HL-60/S4 treated with retinoic acid at 250 ng/mL for 4 days and 3 days (cell line): Measurements from ENCODE around the gene UBE2G1.

Experiments used
- in situ Hi-C: fragments of 300-500 bp; cut with MboI; formaldehyde crosslinking; loops from 2 replicates; pipeline ENCODE4 v1.7.0; 2022; ENCODE audit warnings: low sequenced_read_pairs

UBE2G1 gene

GRCh38 chr17:4309897-4310296, 56.6 kb downstream of the UBE2G1 start:
- in situ Hi-C loops, result no loop called here

GRCh38 chr17:4307179-4307930, 59.1 kb downstream of the UBE2G1 start:
- in situ Hi-C loops, result no loop called here

- in situ Hi-C loops, result no loop called here
Measured at GRCh38 chr17:4305224-4305623, 61.3 kb downstream of the UBE2G1 start.

- in situ Hi-C loops, result no loop called here
Measured at GRCh38 chr17:4304417-4305027, 62.0 kb downstream of the UBE2G1 start.

DNA sequence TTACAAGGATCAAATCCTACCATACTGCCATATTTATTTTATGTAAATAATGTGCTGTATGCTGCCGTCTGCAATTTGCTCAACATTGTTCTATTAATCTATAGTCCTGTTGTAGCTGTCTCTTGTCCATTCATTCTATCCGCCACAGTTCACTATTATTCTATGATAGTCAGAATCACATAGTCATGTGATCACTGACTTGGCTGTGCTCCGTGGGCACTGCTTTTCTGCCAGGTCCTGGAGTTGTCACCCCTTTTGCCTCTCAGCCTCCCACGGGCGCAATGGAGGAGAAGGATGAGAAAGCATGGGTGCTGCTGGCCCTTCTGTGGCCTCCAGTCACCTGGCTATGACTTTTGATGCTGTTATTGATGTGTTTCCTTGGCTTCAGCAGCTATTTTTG, 65.4 kb downstream of the UBE2G1 start:
- in situ Hi-C loops, result no loop called here

DNA sequence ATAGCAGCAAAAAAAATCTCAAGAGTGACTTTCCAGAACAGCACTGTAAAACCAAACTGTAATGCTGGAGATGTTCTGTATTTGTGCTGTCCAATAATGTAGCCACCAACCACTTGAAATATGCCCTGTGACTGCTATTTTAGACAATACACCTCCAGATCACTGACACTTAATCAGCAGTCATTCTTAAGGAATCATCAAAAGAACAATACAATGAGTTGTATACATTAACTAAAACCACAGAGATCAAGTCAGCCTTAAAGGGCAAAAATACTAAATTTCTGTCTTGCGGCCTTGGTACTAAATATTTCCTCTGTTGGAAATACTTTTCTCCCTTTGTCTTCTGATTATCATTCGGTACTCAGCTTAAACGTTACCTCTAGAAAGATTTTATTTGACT, 69.1 kb downstream of the UBE2G1 start:
- in situ Hi-C loops, result no loop called here

DNA sequence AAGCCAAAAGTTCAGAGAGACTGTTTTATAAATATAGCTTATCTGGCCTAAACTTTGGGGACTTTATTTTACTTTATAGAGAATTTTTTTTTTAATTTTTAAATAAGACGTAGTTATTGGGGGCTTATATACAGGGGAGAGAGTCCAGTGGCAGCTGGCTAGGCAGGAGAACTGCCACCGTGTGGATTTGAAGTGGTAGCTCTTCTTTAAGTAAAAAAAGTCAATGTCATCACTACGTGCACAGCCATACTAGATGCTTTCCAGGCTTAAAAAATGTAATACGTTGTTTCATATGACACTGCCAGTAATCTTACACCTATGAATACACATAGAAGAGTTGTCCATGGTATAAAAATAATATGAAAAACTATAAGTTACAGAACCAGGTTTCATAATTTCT, 70.8 kb downstream of the UBE2G1 start:
- in situ Hi-C loops, result no loop called here

GRCh38 chr17:4293572-4293971, 72.9 kb downstream of the UBE2G1 start:
- in situ Hi-C loops, result no loop called here

DNA sequence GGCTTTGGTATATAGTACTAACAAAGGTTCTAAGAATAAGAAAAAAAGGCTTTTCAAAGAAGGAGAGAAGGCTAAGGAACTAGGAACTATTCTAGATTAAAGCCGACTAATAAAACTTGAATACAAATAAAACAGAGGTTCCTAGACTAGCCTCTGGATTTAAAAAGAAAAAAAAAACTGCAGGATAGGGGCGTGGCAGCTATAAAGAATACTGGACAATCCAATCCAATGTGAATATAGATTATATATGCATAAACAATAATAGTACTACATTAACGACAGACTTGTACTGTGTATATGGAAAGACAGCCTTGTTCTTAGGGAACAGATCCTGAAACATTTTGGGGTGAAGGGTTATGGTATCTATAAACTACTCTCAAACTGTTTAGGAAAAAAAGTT, 78.8 kb downstream of the UBE2G1 start:
- in situ Hi-C loops, result no loop called here

DNA sequence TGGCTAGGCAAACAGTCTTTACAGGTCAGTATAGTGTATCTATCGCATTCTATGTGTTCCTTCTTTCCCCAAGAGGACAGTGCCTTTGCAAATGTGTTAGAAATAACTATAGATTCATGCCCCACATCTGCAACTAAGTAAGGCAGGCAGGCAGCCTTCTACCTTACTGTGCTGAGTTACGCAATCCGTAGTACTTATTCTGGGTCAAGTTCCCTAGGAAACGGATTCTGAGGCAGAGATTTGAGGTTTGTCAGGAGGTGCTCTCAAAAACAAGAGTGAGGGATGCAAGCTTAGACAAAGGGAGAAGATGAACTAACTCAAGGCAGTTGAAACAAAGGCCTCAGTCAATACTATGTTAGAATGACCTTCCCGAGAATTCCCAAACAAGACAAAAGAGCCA, 90.0 kb downstream of the UBE2G1 start:
- in situ Hi-C loops, result no loop called here

- in situ Hi-C loops, result no loop called here
Measured at GRCh38 chr17:4272972-4273368, 93.5 kb downstream of the UBE2G1 start.

DNA sequence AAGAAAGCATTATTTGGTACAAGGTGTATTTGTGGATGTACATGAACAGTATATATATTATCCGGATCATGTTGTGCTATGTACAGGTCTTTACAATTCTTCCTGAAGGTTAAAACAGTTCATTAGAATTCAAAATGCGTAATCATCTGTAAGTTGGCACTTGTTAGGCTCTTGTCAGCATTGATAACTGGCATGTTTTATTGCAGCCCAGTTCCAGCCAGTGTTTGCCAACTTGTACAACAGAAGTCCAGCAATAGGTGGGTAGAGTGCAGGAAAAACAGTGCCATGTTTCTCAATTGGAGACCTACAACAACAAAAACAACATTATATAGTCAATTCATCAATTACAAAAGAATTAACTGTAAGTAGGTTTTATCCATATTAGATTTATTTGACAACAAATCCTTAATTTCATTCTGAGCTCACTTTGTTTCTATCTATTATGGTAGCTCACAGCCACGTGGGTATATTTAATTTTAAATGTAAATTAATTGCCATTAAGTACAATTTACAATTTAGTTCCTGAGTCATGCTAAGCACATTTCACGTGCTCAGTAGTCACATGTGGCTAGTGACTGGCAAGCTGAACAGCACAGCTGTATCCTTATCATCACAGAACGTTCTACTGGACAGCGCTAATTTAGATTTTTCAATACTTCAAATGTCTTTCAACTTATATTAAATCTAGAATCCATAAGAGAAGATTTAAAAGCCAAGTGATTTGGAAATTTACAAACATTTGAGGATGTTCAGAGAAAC, 94.1 kb downstream of the UBE2G1 start:
- in situ Hi-C loops, result no loop called here

DNA sequence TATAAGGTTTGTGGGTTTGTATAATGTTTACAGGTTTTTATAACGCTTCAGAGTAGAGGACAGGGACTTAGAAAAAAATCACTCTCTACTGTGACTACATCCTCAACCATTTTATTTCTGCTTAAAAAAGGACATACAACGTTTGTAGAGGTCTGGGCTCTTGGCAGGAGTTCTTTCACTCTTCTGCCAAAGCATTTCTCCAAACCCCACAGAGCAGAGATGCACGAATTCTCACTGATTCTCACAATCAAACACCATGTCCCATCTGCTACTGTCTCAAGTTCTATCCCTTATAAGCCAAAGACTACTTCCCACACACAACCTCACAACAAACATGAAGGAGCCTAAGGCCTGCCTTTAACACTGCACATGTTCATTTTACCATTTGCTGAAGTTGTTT, 95.7 kb downstream of the UBE2G1 start:
- in situ Hi-C loops, result no loop called here

- in situ Hi-C loops, result no loop called here
Measured at GRCh38 chr17:4269915-4270314, 96.6 kb downstream of the UBE2G1 start.

- in situ Hi-C loops, result no loop called here
Measured at GRCh38 chr17:4267402-4267801, 99.1 kb downstream of the UBE2G1 start.

DNA sequence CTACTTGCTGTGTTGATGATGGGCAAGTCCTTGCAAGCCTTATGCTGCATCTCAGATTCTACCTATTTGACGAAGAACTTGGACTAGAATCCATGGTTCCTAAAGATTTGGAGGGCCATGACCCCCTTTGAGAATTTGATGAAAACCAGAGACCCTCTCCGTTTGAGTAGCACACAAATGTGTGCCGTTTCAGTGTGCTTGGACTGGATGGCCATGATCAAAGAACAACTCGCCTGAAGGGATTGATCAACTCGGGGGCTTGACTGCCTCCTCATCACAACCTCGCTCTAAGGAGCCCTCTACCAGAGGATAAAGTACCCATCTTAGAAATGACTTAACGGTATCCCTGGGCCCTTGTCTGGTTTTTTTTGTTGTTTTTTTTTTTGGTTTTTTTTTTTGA, 99.9 kb downstream of the UBE2G1 start:
- in situ Hi-C loops, result no loop called here

- in situ Hi-C loops, result no loop called here
Measured at GRCh38 chr17:4263282-4264215, 102.9 kb downstream of the UBE2G1 start, which contains the start of gene ANKFY1. Gene ANKFY1 (minus strand): TSS chr17:4263979. CDS start chr17:4263941, 38 bp downstream.

DNA sequence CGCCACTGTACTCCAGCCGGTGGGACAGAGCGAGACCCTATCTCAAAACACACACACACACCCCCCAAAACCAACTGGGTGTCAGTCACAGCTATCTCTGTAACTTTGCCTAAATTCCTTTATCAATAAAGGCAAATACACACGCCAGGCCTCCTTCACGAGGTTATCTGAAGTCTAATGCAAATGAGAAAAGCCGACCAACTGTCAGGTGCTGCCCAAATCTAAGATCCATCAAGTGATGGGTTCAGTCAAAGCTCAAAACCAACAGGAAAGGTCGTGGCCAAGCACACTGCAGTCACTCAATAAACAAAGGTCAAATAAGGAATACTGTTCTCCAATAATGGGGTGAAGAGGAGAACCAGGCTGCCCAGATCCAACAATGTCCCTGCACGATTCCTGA, 103.8 kb downstream of the UBE2G1 start:
- in situ Hi-C loops, result no loop called here

- in situ Hi-C loops, result no loop called here
Measured at GRCh38 chr17:4261452-4261851, 105.0 kb downstream of the UBE2G1 start.

- in situ Hi-C loops, result no loop called here
Measured at GRCh38 chr17:4258867-4259266, 107.6 kb downstream of the UBE2G1 start.

- in situ Hi-C loops, result no loop called here
Measured at GRCh38 chr17:4256952-4257351, 109.5 kb downstream of the UBE2G1 start.
